HPDE6-E6E7 (cell line): ENCODE data around the gene PKLR.
A peak's percentile ranks its signal among the peaks of the same experiment; 100 is the strongest.
"Not testable (repeated sequence)": the region's sequence is repeated elsewhere in the genome, so short reads cannot be mapped to it uniquely, and the experiment has no call there.

Experiments used
- DNase-seq: peaks from one replicate; pipeline ENCODE4 v3.0.0; 2011; ENCODE audit warnings: missing footprints; ENCODE audit errors: extremely low spot score

The PKLR gene

GRCh38 chr1:155301342-155301841, at the start of gene PKLR:
PKLR (minus strand) TSS chr1:155301438; CDS start chr1:155301395, 43 bp downstream.
- DNase-seq = no peak

GRCh38 chr1:155342842-155343241, 41.6 kb upstream of the PKLR start:
- no peak for DNase-seq

GRCh38 chr1:155339515-155340097, 38.4 kb upstream of the PKLR start:
- DNase-seq = no peak

- no peak for DNase-seq
Observed at GRCh38 chr1:155334962-155335361, 33.7 kb upstream of the PKLR start.

DNA sequence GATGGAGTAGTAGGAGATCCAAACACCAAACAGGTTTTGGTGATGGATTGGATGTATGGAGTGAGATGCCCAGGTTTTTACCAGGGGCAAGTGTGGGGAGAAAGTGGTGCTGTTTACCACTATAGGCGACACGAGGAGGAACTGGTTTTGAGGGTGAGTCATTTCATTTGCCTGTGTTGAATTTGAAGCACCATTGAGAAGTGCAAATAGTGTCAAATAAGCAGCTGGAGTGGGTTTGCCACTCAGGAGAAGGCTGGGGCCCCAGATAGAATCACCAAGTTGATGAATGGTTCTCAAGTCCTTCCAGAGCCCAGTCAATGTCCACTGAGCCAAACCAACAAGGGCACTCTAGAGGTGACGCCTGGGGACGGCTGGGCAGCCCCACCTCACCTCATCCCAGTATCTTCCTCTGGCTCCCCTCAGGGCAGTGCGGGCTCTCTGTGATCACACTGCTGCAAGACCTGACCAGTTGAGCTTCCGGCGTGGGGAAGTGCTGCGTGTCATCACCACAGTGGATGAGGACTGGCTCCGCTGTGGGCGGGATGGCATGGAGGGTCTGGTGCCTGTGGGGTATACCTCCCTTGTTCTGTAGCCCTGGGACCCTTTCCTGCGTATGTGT, 28.9 kb upstream of the PKLR start:
- DNase-seq = no peak

DNA sequence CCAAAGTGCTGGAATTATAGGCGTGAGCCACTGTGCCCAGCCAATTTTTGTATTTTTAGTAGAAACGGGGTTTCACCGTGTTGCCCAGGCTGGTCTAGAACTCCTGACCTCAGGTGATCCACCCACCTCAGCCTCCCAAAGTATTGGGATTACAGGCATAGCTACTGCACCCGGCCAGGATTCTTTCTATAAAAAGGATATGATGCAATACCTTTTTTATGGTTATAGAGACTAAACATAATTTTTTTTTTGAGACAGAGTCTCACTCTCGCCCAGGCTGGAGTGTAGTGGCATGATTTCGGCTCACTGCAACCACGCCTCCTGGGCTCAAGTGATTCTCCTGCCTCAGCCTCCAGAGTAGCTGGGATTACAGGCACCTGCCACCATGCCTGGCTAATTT, 27.6 kb upstream of the PKLR start:
- DNase-seq = not testable (repeated sequence)

GRCh38 chr1:155327981-155328380, 26.7 kb upstream of the PKLR start:
- no peak for DNase-seq

DNA sequence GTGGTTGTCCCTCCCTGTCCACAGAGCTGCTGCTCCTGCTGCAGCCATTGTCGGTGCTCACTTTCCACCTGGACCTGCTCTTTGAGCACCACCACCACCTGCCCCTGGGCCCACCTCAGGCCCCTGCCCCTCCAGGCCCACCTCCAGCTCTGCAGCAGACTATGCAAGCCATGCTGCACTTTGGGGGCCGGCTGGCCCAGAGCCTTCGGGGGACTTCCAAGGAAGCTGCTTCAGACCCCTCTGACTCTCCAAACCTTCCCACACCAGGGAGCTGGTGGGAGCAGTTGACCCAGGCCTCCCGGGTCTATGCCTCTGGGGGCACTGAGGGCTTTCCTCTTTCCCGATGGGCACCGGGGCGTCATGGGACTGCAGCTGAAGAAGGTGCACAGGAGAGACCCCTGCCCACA, 25.4 kb upstream of the PKLR start:
- DNase-seq = no peak

DNA sequence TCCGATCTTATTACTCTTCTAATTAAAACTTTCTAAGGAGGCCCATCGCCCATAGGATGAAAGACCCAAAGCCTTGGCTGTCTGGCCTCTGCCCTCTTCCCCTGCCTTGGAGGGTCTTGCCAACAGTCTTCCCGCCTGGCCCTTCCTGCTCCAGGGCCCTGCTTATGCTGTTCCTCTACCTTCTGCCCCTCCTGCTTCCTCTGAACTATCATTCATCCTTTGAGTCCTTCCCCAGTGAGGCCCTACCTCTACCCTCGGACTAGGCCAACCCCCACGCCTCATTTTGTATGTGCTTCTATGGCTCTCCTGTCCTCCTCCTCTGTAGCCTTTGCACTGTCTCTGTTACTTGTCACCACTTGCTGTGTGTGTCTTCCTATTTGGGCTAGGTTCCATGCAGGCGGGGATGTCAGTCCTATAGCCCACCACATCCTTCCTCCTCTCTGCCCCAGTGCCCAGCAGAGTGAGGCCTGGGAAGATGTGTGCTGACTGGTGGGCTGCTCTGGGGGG, 24.8 kb upstream of the PKLR start:
- no peak for DNase-seq

GRCh38 chr1:155325603-155325893, 24.3 kb upstream of the PKLR start:
- DNase-seq = no peak

DNA sequence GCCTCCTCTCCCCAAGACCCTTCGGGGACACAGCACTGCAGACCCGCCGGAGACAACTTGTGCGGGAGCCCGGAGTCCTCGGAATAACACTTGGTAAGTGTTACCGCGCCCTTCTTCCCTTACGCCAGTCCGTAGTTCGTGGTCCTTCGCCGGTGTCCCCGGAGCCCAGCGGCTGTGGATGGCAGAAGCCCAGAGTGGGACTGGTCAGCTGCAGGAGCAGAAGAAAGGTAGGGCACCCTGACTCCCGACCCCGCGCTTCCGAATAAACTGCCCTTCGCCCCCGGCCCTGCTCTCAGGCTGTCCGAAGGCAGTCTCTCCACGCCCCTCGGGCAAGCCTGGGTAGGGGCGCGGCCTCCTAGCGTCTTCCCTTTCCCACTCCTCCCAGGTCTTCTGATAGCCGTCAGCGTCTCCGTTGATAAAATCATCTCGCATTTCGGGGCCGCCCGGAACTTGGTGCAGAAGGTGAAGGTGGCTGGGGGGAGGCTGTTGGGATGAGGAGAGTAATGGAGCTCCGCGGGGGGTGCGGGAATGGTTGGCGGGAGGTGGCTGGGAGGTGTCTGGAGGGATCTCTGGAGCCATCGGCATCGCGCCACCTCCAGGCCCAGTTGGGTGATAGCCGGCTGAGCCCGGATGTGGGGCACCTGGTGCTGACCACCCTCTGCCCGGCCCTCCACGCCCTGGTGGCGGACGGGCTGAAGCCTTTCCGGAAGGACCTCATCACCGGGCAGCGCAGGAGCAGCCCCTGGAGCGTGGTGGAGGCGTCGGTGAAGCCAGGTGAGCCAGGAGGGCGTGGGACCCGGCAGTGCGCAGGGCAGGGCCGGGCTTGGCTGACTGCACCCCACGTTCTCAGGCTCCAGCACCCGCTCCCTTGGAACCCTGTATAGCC, 23.7 kb upstream of the PKLR start:
- DNase-seq = no peak

DNA sequence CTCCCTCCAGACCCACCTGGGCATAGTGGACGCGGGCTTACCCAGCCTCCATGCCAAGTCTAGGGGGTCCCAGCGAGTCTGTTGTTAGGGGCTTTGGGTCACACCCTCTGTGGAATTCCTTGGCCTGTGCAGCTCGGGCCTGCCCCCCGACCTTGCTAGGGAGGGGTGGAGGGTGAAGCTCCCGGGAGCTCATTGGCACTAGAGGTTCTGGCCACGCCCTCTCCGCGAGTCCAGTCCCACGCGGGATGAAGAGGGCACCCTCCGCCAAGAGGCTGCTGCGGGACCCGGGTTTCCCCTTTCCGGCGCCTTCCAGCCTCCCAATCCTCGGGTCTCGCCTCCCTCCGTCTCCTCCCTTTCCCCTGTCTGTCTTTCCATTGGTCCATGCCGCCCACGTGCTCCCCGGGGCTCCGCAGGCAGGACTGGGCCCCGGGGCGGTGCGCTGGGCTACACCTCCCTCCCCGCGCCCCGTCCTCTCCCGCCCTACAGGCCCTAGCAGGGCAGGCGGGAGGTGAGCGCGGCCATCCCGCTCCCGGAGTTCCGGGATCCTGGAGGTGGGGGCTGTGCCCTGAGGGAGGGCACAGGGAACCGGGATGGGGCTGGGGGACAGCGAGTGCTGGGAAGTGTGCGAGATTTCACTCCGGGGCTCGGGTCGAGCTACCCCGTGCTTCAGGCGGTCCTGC, 22.9 kb upstream of the PKLR start:
- peak; percentile 93 for DNase-seq

DNA sequence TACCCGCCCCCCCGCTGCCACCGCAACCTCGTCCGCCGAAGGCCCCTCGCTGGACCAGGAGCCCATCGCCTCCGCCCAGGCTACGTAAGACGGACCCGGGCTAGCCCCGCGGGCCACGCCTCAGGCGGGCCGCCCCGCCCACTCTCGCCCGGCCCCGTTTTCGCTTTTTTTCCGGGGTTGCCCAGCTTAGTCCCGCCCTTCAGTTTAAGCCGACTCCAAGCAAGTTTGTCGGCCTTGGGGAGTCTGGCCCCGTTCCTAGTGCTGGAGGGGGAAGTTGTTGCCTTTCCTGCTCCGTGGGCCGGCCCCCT, 22.4 kb upstream of the PKLR start:
- peak; percentile 74 for DNase-seq

GRCh38 chr1:155322953-155323728, 21.9 kb upstream of the PKLR start:
- DNase-seq = peak; percentile 88

- DNase-seq = no peak
Observed at GRCh38 chr1:155322571-155322952, 21.3 kb upstream of the PKLR start.

DNA sequence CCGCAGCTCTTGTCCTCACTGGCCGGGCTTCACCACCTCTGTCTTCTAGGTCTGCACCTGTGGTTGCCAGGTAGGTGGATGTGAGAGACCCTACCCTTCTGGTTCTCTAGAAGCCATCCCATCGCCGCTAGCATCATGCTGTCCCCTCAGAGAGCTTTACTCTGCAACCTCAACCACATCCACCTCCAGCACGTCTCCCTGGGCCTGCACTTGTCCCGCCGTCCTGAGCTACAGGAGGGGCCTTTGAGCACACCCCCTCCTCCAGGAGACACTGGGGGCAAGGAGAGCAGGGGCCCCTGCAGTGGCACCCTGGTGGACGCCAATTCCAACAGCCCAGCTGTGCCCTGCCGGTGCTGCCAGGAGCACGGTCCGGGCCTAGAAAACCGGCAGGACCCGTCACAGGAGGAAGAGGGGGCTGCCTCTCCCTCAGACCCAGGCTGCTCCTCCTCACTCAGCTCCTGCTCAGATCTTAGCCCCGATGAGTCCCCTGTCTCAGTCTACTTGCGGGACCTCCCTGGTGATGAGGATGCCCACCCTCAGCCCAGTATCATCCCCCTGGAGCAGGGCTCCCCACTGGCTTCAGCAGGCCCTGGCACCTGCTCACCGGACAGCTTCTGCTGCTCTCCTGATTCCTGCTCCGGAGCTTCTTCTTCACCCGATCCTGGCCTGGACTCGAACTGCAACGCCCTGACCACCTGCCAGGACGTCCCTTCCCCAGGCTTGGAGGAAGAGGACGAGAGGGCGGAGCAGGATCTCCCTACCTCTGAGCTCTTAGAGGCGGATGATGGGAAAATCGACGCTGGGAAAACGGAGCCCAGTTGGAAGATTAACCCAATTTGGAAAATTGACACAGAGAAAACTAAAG, 20.6 kb upstream of the PKLR start:
- DNase-seq = no peak

GRCh38 chr1:155320661-155321617, 19.7 kb upstream of the PKLR start, which contains the start of gene RUSC1:
RUSC1 (plus strand) TSS chr1:155320894; CDS start chr1:155321774, 880 bp downstream.
- DNase-seq = no peak

DNA sequence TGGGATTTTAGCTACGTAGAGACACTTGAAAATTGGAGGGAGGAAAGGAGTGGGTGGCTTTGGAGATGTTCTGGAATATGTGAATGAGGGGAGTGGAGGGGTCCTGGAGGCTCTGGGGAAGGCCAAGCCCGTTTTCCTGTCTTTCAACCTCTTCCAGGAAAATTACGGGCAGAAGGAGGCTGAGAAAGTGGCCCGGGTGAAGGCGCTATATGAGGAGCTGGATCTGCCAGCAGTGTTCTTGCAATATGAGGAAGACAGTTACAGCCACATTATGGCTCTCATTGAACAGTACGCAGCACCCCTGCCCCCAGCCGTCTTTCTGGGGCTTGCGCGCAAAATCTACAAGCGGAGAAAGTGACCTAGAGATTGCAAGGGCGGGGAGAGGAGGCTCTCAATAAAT, 19.0 kb upstream of the PKLR start:
- no peak for DNase-seq

DNA sequence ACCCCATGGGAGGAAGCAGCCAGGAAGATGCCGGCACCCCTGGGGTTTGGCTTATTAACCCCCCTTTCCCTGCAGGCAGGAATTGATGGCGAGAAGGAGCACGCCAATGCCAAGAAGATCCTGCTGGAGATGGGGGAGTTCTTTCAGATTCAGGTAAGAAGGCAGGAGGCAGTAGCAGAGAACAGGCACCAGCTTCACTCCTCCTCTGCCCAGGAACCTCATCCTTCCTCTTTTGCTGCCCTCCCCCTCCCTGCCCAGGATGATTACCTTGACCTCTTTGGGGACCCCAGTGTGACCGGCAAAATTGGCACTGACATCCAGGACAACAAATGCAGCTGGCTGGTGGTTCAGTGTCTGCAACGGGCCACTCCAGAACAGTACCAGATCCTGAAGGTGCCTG, 18.3 kb upstream of the PKLR start:
- DNase-seq = no peak
